ENCODE results near the gene ACTC1.

ACTC1 gene

DNA sequence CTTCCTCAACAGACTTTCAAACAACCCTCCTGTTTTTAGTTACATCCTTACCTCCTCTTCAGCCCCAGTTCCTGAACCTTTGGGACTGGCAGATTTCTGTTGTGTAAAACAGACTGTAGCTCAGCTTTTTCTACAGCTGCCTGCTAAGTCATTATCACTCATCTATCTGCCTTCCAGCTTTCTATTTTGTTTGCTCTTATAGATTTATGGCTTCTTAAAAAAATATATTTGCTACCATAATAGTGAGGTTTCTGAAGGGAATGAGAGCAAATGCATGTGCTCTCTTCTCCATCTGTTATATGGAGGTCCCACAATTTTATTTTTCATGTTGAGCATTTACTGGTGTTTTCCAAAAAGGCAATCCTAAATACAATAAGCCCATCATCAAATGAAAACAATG, 22.3 kb downstream of the ACTC1 start:
- no peaks in the 10 kb centered on the region for H3K4me1 ChIP-seq (ENCODE audit: control insufficient read depth, insufficient read depth, low read length)
- no peaks in the 10 kb centered on the region for H3K27me3 ChIP-seq (ENCODE audit: control insufficient read depth, insufficient read depth, low read length)
- H3K4me3 ChIP-seq (ENCODE audit: low read length), result no peak overlapping the region
- no peaks in the 10 kb centered on the region for H3K36me3 ChIP-seq (ENCODE audit: control insufficient read depth, insufficient read depth, low read length)
- H3K9ac ChIP-seq (ENCODE audit: low read length), result no peak overlapping the region
- H3K27ac ChIP-seq (ENCODE audit: low read depth, low read length), result no peak overlapping the region

DNA sequence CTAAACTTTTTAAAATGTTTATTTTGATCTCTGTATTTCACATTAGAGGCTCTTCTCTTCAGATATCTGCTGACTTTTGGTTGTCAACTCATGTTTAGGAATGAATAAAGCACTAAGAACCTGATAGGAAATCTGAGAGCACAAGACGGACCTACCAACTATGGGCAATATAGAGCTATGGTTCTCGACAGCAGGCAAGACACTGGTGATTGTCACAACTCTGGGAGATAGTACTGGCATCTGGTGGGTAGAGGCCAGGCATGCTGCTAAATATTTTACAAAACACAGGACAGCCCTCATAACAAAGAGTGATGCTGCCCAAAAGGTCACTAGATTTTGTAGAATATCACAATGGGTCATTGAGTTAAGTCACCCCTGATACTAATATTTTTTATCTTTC, 23.0 kb downstream of the ACTC1 start:
- Histone ChIP-seq H3K9ac (ENCODE audit: low read length) (no peak overlapping the region), H3K4me1 (ENCODE audit: control insufficient read depth, insufficient read depth, low read length) (no peaks in the 10 kb centered on the region), H3K27me3 (ENCODE audit: control insufficient read depth, insufficient read depth, low read length) (no peaks in the 10 kb centered on the region), H3K4me3 (ENCODE audit: low read length) (no peak overlapping the region), H3K36me3 (ENCODE audit: control insufficient read depth, insufficient read depth, low read length) (no peaks in the 10 kb centered on the region), H3K27ac (ENCODE audit: low read depth, low read length) (no peak overlapping the region)

DNA sequence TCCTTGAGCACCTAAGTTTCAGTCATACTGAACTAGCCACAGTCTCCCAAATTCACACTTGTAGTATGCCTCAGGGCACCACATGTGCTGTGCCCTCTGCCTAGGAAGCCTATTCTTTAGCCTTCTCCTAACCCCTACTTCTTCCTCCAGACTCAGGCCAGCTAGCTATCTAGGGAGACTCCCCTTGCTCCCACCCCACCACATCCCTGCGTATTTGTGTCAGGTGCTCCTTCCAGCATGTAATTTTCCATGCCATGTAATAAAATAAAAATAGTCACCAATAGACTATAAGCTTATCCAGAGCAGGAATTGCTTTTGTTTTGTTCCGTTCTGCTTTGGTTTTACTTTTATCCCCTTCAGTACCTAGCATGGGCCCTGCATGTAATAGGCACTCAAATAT, 25.6 kb downstream of the ACTC1 start:
- H3K36me3 ChIP-seq (ENCODE audit: control insufficient read depth, insufficient read depth, low read length), result no peaks in the 10 kb centered on the region
- H3K9ac ChIP-seq (ENCODE audit: low read length), result no peak overlapping the region
- no peaks in the 10 kb centered on the region for H3K27me3 ChIP-seq (ENCODE audit: control insufficient read depth, insufficient read depth, low read length)
- no peak overlapping the region for H3K27ac ChIP-seq (ENCODE audit: low read depth, low read length)
- no peaks in the 10 kb centered on the region for H3K4me1 ChIP-seq (ENCODE audit: control insufficient read depth, insufficient read depth, low read length)
- H3K4me3 ChIP-seq (ENCODE audit: low read length), result no peak overlapping the region

DNA sequence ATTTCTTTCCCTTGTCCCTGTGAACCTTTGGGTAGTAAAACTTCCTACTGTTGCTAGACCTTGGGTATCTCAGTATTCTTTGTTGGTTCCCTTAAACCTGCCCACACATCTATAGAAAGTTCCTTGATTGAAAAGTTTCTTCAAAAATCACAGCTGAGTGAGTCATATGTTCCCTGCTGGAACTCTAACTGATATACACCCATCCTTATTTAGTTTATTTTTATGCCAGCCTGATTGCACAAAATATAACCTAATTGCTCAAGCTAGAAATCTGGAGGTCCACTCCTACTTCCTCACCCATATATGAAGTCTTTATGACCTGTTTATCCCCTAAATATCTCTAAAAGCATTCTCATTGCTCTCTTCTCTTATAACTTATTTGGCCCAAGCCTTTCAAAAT, 26.8 kb downstream of the ACTC1 start:
- H3K27ac ChIP-seq (ENCODE audit: low read depth, low read length), result no peak overlapping the region
- H3K27me3 ChIP-seq (ENCODE audit: control insufficient read depth, insufficient read depth, low read length), result no peaks in the 10 kb centered on the region
- no peaks in the 10 kb centered on the region for H3K4me1 ChIP-seq (ENCODE audit: control insufficient read depth, insufficient read depth, low read length)
- H3K4me3 ChIP-seq (ENCODE audit: low read length), result no peak overlapping the region
- H3K9ac ChIP-seq (ENCODE audit: low read length), result no peak overlapping the region
- H3K36me3 ChIP-seq (ENCODE audit: control insufficient read depth, insufficient read depth, low read length), result no peaks in the 10 kb centered on the region

DNA sequence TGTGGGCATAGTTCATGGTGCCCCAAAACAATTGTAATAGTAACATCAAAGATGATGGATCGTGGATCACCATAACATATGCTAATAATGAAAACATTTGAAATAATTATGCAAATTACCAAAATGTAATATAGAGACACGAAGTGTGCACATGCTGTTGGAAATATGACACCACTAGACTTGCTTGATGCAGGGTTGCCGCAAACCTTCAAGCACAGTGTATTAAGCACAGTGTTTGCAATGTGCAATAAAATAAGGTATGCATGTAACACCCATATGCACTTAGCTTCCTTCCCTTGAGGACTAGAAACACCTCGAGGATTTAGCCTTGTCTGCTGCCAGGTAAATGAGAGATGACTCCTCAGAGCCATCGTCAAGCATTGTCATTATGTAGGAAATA, 29.6 kb downstream of the ACTC1 start:
- Histone ChIP-seq H3K4me3 (ENCODE audit: low read length) (no peak overlapping the region), H3K27me3 (ENCODE audit: control insufficient read depth, insufficient read depth, low read length) (no peaks in the 10 kb centered on the region), H3K27ac (ENCODE audit: low read depth, low read length) (no peak overlapping the region), H3K4me1 (ENCODE audit: control insufficient read depth, insufficient read depth, low read length) (no peaks in the 10 kb centered on the region), H3K36me3 (ENCODE audit: control insufficient read depth, insufficient read depth, low read length) (no peaks in the 10 kb centered on the region), H3K9ac (ENCODE audit: low read length) (no peak overlapping the region)

DNA sequence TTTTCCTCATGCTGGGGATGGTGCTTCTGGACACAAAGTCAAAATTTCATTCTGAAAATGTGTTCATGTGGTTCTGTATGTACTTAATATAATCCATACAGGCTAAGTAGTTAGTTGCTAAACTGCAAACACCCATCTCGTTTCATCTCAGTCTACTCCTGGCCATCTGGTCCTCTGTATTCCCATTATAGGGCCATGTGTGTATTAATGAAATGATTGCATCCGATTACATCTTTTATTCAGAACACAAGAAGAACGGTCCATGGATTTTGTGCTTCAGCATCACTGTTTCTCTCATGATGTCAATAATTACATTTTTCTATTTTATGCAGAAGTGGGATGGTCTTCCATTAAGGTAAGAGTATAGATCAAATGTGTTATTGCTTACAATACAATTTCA, 34.4 kb downstream of the ACTC1 start:
- Histone ChIP-seq H3K27me3 (ENCODE audit: control insufficient read depth, insufficient read depth, low read length) (no peaks in the 10 kb centered on the region), H3K9ac (ENCODE audit: low read length) (no peak overlapping the region), H3K27ac (ENCODE audit: low read depth, low read length) (no peak overlapping the region), H3K4me3 (ENCODE audit: low read length) (no peak overlapping the region), H3K4me1 (ENCODE audit: control insufficient read depth, insufficient read depth, low read length) (no peaks in the 10 kb centered on the region), H3K36me3 (ENCODE audit: control insufficient read depth, insufficient read depth, low read length) (no peaks in the 10 kb centered on the region)

DNA sequence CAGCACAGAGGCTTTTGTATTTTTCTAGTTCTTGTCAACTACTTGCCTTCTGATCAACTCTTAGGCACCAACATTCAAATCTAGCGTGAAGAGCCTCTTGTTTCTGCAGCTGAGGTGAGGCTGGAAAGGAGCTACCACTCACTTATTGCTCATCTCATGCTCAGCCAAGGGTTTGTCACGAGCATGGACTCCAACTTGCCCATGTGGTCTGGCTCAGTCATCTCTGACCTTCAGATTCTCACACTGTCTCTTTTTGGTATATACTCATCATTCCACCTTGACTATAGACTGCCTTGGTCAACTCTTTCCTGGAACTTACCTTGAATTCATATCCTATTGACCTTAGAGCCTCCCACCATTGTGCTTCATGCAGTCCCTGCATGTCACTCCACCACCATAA, 35.4 kb downstream of the ACTC1 start:
- Histone ChIP-seq H3K4me1 (ENCODE audit: control insufficient read depth, insufficient read depth, low read length) (no peaks in the 10 kb centered on the region), H3K36me3 (ENCODE audit: control insufficient read depth, insufficient read depth, low read length) (no peaks in the 10 kb centered on the region), H3K27ac (ENCODE audit: low read depth, low read length) (no peak overlapping the region), H3K27me3 (ENCODE audit: control insufficient read depth, insufficient read depth, low read length) (no peaks in the 10 kb centered on the region), H3K9ac (ENCODE audit: low read length) (no peak overlapping the region), H3K4me3 (ENCODE audit: low read length) (no peak overlapping the region)

DNA sequence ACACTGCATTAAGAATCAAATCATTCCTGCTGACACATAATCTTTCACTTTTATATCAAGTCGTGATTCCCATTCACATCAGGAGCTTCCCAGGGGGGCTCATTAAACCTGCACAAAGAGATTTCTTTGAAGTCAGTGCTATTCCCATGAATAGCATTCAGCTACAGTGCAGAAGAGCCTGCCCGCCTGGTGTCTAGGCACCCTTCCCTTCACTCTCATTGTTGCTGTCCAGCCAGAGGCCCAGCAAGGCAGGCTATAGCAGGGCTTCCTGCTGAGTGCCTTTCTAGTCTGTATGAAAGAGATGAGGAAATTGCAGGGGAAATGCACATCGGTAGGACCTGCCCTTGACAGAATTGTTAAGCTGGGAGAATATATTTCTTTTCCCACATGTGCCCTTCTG, 36.0 kb downstream of the ACTC1 start:
- no peak overlapping the region for H3K27ac ChIP-seq (ENCODE audit: low read depth, low read length)
- no peaks in the 10 kb centered on the region for H3K27me3 ChIP-seq (ENCODE audit: control insufficient read depth, insufficient read depth, low read length)
- no peaks in the 10 kb centered on the region for H3K4me1 ChIP-seq (ENCODE audit: control insufficient read depth, insufficient read depth, low read length)
- H3K4me3 ChIP-seq (ENCODE audit: low read length), result no peak overlapping the region
- H3K36me3 ChIP-seq (ENCODE audit: control insufficient read depth, insufficient read depth, low read length), result no peaks in the 10 kb centered on the region
- no peak overlapping the region for H3K9ac ChIP-seq (ENCODE audit: low read length)

DNA sequence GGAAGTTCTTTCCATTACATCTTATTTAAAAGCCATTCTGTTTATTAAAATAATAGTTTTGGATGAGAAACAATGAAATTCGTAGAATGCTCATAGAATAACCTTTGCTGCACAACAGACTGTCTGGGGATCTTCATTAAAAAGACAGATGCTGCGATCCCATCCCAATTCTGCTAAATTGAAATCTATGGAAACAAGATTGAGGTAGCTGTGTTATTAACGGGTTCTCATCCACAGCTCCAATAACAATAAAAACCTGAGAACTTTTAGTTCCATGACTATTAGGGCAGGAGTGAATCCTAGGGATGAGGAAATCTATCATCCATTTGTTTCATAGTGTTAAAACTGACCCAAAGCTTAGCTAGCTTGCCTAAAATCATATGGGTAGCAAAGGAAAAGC, 38.1 kb downstream of the ACTC1 start:
- Histone ChIP-seq H3K27me3 (ENCODE audit: control insufficient read depth, insufficient read depth, low read length) (no peaks in the 10 kb centered on the region), H3K9ac (ENCODE audit: low read length) (no peak overlapping the region), H3K27ac (ENCODE audit: low read depth, low read length) (no peak overlapping the region), H3K36me3 (ENCODE audit: control insufficient read depth, insufficient read depth, low read length) (no peaks in the 10 kb centered on the region), H3K4me1 (ENCODE audit: control insufficient read depth, insufficient read depth, low read length) (no peaks in the 10 kb centered on the region), H3K4me3 (ENCODE audit: low read length) (no peak overlapping the region)

DNA sequence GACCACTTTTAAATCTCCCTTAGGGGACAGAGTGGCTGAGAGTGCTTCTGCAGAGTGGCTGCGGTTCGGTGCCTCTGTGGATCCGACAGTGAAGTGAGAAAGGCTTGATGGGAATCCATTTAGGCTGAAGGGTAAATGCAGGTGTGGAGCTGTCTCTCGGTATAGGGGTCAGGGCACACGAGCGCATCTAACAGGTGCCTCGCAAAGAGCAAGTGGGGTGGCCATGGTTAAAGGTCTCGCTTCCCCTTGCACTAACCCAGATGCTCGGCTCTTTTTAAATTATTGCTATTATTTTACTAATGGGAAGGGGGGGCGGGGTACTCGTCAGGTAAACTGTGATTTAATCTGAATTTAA, 40.0 kb downstream of the ACTC1 start:
- H3K27me3 ChIP-seq (ENCODE audit: control insufficient read depth, insufficient read depth, low read length), result no peaks in the 10 kb centered on the region
- H3K9ac ChIP-seq (ENCODE audit: low read length), result no peak overlapping the region
- no peaks in the 10 kb centered on the region for H3K4me1 ChIP-seq (ENCODE audit: control insufficient read depth, insufficient read depth, low read length)
- no peaks in the 10 kb centered on the region for H3K36me3 ChIP-seq (ENCODE audit: control insufficient read depth, insufficient read depth, low read length)
- H3K27ac ChIP-seq (ENCODE audit: low read depth, low read length), result no peak overlapping the region
- H3K4me3 ChIP-seq (ENCODE audit: low read length), result no peak overlapping the region

DNA sequence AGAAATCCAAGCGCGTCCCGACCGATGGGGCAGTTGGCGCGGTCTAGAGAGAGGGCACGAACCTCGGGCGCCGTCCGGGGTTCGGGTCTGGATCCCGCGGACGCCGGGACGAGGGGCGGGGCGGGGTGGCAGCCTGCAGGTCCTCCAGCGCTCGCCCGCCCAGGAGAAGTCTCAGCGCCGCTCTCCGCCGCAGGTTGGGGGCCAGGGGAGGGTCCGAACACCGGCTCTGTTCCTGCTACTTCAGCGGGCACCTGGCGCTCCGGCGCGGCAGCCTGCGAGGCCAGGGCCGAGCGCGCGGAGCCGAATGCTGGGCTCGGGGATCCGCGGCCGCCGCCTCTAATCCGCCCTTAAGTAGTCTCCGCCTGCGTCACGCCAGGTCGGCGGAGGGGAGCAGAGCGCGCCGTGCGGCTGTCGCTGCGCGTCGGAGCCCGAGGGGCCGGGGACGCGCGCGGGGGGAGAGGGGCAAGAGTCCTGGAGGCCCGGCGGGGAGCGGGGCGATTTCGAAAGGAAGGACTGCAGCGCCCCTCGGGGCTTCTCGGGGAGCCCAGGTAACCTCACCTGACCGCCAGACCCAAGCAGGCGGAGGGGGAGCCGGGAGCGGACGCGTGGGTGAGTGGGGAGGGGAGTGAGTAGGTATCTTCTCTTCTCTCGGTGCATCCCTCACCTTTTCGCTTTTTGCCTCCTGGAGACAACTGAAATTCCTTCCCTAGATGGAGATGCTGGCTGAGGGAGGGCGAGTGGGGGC, 40.5 kb downstream of the ACTC1 start, which contains the start of gene GJD2:
Gene GJD2 (minus strand): TSS at position 325 of the 745 bp plus-strand sequence. CDS start 510 bp downstream, outside the sequence.
- no peaks in the 10 kb centered on the region for H3K36me3 ChIP-seq (ENCODE audit: control insufficient read depth, insufficient read depth, low read length)
- no peak within 1 kb of the TSS for H3K9ac ChIP-seq (ENCODE audit: low read length)
- no peaks in the 10 kb centered on the region for H3K4me1 ChIP-seq (ENCODE audit: control insufficient read depth, insufficient read depth, low read length)
- no peak within 1 kb of the TSS for H3K27ac ChIP-seq (ENCODE audit: low read depth, low read length)
- H3K4me3 ChIP-seq (ENCODE audit: low read length), result no peak within 1 kb of the TSS
- H3K27me3 ChIP-seq (ENCODE audit: control insufficient read depth, insufficient read depth, low read length), result no peaks in the 10 kb centered on the region

DNA sequence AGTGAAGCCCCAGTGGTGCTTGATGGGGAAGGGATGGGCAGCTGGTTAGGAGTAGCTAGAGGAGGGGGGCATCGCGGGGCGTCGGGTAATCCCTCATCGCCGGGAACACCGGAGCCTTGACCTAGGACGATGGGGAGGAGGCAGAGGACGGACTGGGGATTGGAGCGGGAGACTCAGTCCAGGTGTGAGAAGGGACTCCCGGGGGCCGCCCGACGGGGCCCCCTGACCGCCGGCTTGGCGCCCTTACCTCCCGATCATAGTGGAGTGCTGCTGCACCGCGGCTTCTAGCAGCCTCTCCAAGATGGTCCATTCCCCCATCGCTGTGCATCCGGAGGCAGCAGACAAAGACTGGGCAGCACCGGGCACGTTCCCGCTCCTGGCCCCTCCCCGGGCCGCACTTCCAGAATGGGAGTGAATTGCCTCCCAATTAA, 41.2 kb downstream of the ACTC1 start:
- no peaks in the 10 kb centered on the region for H3K27me3 ChIP-seq (ENCODE audit: control insufficient read depth, insufficient read depth, low read length)

DNA sequence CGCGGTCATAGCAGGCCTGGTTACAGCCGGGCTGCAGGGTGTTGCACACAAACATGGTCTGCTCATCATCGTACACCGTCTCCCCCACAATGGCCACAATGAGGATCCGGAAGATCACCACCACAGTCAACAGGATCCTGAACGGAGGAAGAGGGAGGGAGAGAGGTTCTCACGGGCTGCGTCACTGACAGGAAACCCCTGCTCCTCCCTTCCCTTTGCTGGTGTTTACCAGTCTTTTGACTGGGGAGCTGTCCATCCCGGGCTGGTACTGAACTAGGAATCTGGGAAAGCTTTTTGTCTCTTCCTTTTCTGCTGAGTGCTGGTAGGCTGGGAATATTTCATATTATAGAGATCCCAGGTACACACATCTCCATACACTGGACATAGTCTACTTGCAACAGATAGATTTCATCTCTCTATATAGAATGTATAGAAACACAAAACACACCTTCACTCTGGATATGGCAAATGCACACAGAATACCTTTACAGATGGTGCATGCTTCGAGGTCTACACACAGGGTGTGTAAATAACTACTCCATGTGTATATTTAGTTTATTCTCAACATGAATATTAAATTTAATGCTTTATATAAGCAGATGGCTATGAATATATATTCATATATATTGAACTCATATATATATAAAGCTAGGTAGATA, 42.0 kb downstream of the ACTC1 start:
- no peaks in the 10 kb centered on the region for H3K27me3 ChIP-seq (ENCODE audit: control insufficient read depth, insufficient read depth, low read length)
- H3K9ac ChIP-seq (ENCODE audit: low read length), result no peak overlapping the region
- no peak overlapping the region for H3K4me3 ChIP-seq (ENCODE audit: low read length)
- no peaks in the 10 kb centered on the region for H3K36me3 ChIP-seq (ENCODE audit: control insufficient read depth, insufficient read depth, low read length)
- H3K4me1 ChIP-seq (ENCODE audit: control insufficient read depth, insufficient read depth, low read length), result no peaks in the 10 kb centered on the region
- no peak overlapping the region for H3K27ac ChIP-seq (ENCODE audit: low read depth, low read length)

More for the DNA sequence above, 41.2 kb downstream of the ACTC1 start:
- H3K9ac ChIP-seq (ENCODE audit: low read length), result no peak overlapping the region
- no peak overlapping the region for H3K4me3 ChIP-seq (ENCODE audit: low read length)
- no peaks in the 10 kb centered on the region for H3K4me1 ChIP-seq (ENCODE audit: control insufficient read depth, insufficient read depth, low read length)
- no peak overlapping the region for H3K27ac ChIP-seq (ENCODE audit: low read depth, low read length)
- no peaks in the 10 kb centered on the region for H3K36me3 ChIP-seq (ENCODE audit: control insufficient read depth, insufficient read depth, low read length)
